ENCODE data around the gene CSTB. TPM values are rescaled to one million over a fixed set of nuclear protein-coding genes. Genes with fewer than 3 reads are reported as not detected.

The CSTB gene
- total RNA-seq, 1 donor from 2014 or later = 56.5 TPM

- Mint-ChIP-seq H3K4me1 (ENCODE audit: low read depth) (peaks cover 37% of the 10 kb centered on the region), H3K4me3 (ENCODE audit: unreplicated experiment) (no peak overlapping the region), H3K27me3 (ENCODE audit: low read depth) (no peaks in the 10 kb centered on the region), H3K36me3 (ENCODE audit: low read depth) (peaks cover 12% of the 10 kb centered on the region), H3K9me3 (ENCODE audit: low read depth) (no peaks in the 10 kb centered on the region), H3K27ac (ENCODE audit: unreplicated experiment) (no peak overlapping the region)
- no peak for DNase-seq (ENCODE audit: low spot score)
- TF ChIP-seq, protein P1, sequence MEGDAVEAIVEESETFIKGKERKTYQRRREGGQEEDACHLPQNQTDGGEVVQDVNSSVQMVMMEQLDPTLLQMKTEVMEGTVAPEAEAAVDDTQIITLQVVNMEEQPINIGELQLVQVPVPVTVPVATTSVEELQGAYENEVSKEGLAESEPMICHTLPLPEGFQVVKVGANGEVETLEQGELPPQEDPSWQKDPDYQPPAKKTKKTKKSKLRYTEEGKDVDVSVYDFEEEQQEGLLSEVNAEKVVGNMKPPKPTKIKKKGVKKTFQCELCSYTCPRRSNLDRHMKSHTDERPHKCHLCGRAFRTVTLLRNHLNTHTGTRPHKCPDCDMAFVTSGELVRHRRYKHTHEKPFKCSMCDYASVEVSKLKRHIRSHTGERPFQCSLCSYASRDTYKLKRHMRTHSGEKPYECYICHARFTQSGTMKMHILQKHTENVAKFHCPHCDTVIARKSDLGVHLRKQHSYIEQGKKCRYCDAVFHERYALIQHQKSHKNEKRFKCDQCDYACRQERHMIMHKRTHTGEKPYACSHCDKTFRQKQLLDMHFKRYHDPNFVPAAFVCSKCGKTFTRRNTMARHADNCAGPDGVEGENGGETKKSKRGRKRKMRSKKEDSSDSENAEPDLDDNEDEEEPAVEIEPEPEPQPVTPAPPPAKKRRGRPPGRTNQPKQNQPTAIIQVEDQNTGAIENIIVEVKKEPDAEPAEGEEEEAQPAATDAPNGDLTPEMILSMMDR (IDR thresholded peaks at IDR 0.05) = no peak
Observed at GRCh38 chr21:43737158-43737950, 38.8 kb downstream of the CSTB start.

- no peak overlapping the region for H3K4me3 Mint-ChIP-seq (ENCODE audit: unreplicated experiment)
- peaks cover 47% of the 10 kb centered on the region for H3K4me1 Mint-ChIP-seq (ENCODE audit: low read depth)
- DNase-seq (ENCODE audit: low spot score) = no peak
- no peaks in the 10 kb centered on the region for H3K27me3 Mint-ChIP-seq (ENCODE audit: low read depth)
- H3K9me3 Mint-ChIP-seq (ENCODE audit: low read depth) = no peaks in the 10 kb centered on the region
- peaks cover 12% of the 10 kb centered on the region for H3K36me3 Mint-ChIP-seq (ENCODE audit: low read depth)
- no peak overlapping the region for H3K27ac Mint-ChIP-seq (ENCODE audit: unreplicated experiment)
- TF ChIP-seq, protein P1 (IDR thresholded peaks at IDR 0.05) = no peak
Observed at GRCh38 chr21:43736224-43736883, 39.8 kb downstream of the CSTB start.

- DNase-seq (ENCODE audit: low spot score) = no peak
- TF ChIP-seq, protein P1 (IDR thresholded peaks at IDR 0.05) = no peak
- Mint-ChIP-seq H3K4me1 (ENCODE audit: low read depth) (peaks cover 47% of the 10 kb centered on the region), H3K27ac (ENCODE audit: unreplicated experiment) (peak overlapping the region; percentile 41), H3K27me3 (ENCODE audit: low read depth) (no peaks in the 10 kb centered on the region), H3K36me3 (ENCODE audit: low read depth) (peaks cover 10% of the 10 kb centered on the region), H3K9me3 (ENCODE audit: low read depth) (no peaks in the 10 kb centered on the region), H3K4me3 (ENCODE audit: unreplicated experiment) (peak overlapping the region; percentile 25)
Observed at GRCh38 chr21:43735236-43736091, 40.6 kb downstream of the CSTB start.

- Mint-ChIP-seq H3K27me3 (ENCODE audit: low read depth) (no peaks in the 10 kb centered on the region), H3K4me1 (ENCODE audit: low read depth) (peaks cover 45% of the 10 kb centered on the region), H3K9me3 (ENCODE audit: low read depth) (no peaks in the 10 kb centered on the region), H3K4me3 (ENCODE audit: unreplicated experiment) (peak overlapping the region; percentile 25), H3K36me3 (ENCODE audit: low read depth) (peaks cover 10% of the 10 kb centered on the region), H3K27ac (ENCODE audit: unreplicated experiment) (peak overlapping the region; percentile 41)
- TF ChIP-seq, protein P1 (IDR thresholded peaks at IDR 0.05) = no peak
- DNase-seq (ENCODE audit: low spot score) = no peak
Observed at GRCh38 chr21:43734928-43735229, 41.2 kb downstream of the CSTB start.

All from chondrocyte (in vitro differentiated cells).